Measurements from ENCODE around the gene GNB5.

DNA sequence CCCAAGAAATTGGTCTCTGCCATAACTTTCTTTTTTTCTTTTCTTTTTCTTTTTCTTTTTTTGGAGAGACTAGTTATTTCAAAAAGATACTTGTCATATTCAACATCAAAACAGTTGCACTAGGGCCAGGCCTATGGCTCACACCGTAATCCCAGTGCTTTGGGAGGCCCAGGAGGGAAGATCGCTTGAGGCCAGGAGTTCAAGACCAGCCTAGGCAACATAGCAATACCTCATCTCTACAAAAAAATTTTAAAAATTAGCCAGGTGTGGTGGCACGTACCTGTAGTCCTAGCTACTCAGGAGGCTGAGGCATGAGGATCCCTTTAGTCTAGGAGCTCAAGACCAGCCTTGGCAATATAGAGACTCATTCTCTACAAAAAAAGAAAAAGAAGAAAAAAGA is 49.0 kb upstream of the GNB5 start:
- TF ChIP-seq, protein P1, sequence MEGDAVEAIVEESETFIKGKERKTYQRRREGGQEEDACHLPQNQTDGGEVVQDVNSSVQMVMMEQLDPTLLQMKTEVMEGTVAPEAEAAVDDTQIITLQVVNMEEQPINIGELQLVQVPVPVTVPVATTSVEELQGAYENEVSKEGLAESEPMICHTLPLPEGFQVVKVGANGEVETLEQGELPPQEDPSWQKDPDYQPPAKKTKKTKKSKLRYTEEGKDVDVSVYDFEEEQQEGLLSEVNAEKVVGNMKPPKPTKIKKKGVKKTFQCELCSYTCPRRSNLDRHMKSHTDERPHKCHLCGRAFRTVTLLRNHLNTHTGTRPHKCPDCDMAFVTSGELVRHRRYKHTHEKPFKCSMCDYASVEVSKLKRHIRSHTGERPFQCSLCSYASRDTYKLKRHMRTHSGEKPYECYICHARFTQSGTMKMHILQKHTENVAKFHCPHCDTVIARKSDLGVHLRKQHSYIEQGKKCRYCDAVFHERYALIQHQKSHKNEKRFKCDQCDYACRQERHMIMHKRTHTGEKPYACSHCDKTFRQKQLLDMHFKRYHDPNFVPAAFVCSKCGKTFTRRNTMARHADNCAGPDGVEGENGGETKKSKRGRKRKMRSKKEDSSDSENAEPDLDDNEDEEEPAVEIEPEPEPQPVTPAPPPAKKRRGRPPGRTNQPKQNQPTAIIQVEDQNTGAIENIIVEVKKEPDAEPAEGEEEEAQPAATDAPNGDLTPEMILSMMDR (IDR thresholded peaks at IDR 0.05; ENCODE audit: poor library complexity, severe bottlenecking), result no peak
- TF ChIP-seq POLR2AphosphoS5 (IDR thresholded peaks at IDR 0.05), result no peak
- TF ChIP-seq EZH2 (IDR thresholded peaks at IDR 0.05; ENCODE audit: borderline replicate concordance, insufficient read depth, low read length, poor library complexity, severe bottlenecking), result no peak

All from neural cell (in vitro differentiated cells).